Panc1 (cell line): ENCODE data around the gene TTLL7. TPM values are rescaled to one million over a fixed set of nuclear protein-coding genes. Genes with fewer than 3 reads are reported as not detected.
A peak's percentile ranks its signal among the peaks of the same experiment; 100 is the strongest.

Experiments used
- ATAC-seq: fragments of 200-7000 bp; cut with Tn5 transposase; 2 replicates; pipeline ENCODE4 v1.9.1; 2020; ENCODE audit warnings: mild to moderate bottlenecking, moderate library complexity
- Bru-seq: library from RNA; stranded (reverse); fragments of 400-500 nt; gene quantifications from one replicate; lab custom pipeline; 2021; lab: Mats Ljungman, UMichigan
- BruChase-seq, 2 experiments: library from RNA; stranded (reverse); fragments of 400-500 nt; gene quantifications; one replicate each; lab custom pipeline; 2021; lab: Mats Ljungman, UMichigan
- BruUV-seq: library from RNA; stranded (reverse); fragments of 400-500 nt; replicated peaks from 2 replicates; lab custom pipeline; 2021; lab: Mats Ljungman, UMichigan
- CTCF ChIA-PET: fragments of 300-600 bp; sonication (Branson Sonifier 250); formaldehyde crosslinking; loops from one replicate; lab custom pipeline; 2022; ENCODE audit warnings: antibody characterized with exemption; lab: Charles Lee
- POLR2A ChIA-PET: fragments of 300-600 bp; sonication (Branson Sonifier 250); formaldehyde crosslinking; loops from one replicate; lab custom pipeline; 2022; ENCODE audit warnings: antibody characterized with exemption; lab: Charles Lee
- DNase-seq: peaks from one replicate; pipeline ENCODE4 v3.0.0-alpha.2; 2010; ENCODE audit warnings: low read depth, low spot score
- H3K27ac ChIP-seq: 2 replicates; pipeline ENCODE4 v1.5.1; 2011; ENCODE audit warnings: mild to moderate bottlenecking, low read length, inconsistent platforms
- H3K27me3 ChIP-seq: fragments of 200-500 bp; sonication (Bioruptor generic); 2 replicates; pipeline ENCODE4 v1.6.0; 2014; ENCODE audit warnings: low read length, inconsistent platforms; ENCODE audit not compliant: control insufficient read depth, insufficient read depth
- H3K36me3 ChIP-seq: fragments of 200-500 bp; sonication (Bioruptor generic); 2 replicates; pipeline ENCODE4 v1.5.1; 2014; ENCODE audit warnings: inconsistent platforms, mild to moderate bottlenecking, low read length, moderate library complexity; ENCODE audit not compliant: control insufficient read depth, insufficient read depth
- H3K4me1 ChIP-seq: 2 replicates; pipeline ENCODE4 v1.5.1; 2011; ENCODE audit warnings: inconsistent platforms, mild to moderate bottlenecking, low read length, moderate library complexity; ENCODE audit not compliant: control insufficient read depth, insufficient read depth
- H3K4me3 ChIP-seq, 2 experiments: 2 replicates each; pipeline ENCODE4 v1.5.1; 2011 to 2012; ENCODE audit warnings: low read depth in 2 of 2, low read length in 2 of 2, mild to moderate bottlenecking in 2 of 2, inconsistent platforms in 1 of 2, moderate library complexity in 1 of 2
- H3K9me3 ChIP-seq: fragments of 200-500 bp; sonication (Bioruptor generic); 2 replicates; pipeline ENCODE4 v1.5.1; 2014; ENCODE audit warnings: low read depth, mild to moderate bottlenecking, inconsistent platforms, low read length, moderate library complexity; ENCODE audit not compliant: control insufficient read depth, insufficient read depth
- CTCF ChIP-seq: fragments of 450-650 bp; IDR thresholded peaks from 2 replicates; pipeline ENCODE4 v1.5.1; 2017; ENCODE audit warnings: mild to moderate bottlenecking
- POLR2AphosphoS5 ChIP-seq: IDR thresholded peaks from 2 replicates; pipeline ENCODE4 v1.6.1; 2012; ENCODE audit warnings: mild to moderate bottlenecking, low read depth, low read length, moderate library complexity
- SIN3A ChIP-seq: IDR thresholded peaks from 2 replicates; pipeline ENCODE4 v1.6.1; 2012; ENCODE audit warnings: low read depth, mild to moderate bottlenecking, low read length, moderate library complexity, borderline replicate concordance; ENCODE audit not compliant: insufficient read depth
- TCF7L2 ChIP-seq: IDR thresholded peaks from 2 replicates; pipeline ENCODE4 v1.6.1; 2011; ENCODE audit warnings: mild to moderate bottlenecking, low read depth, low read length, inconsistent platforms
- in situ Hi-C: cut with HindIII; loops from 2 replicates; pipeline ENCODE4 v1.10.0; 2016; ENCODE audit warnings: low sequenced_read_pairs, low pct_unique_long_range_greater_than_20kb
- intact Hi-C: fragments of 100-400 bp; cut with micrococcal nuclease; formaldehyde crosslinking; loops from one replicate; pipeline ENCODE4 v1.10.0; 2022; ENCODE audit not compliant: unreplicated experiment
- long read RNA-seq: library from polyadenylated mRNA; unstranded; transcript quantifications from one replicate; pipeline ENCODE4 v2.0.0, GENCODE V29; 2021; ENCODE audit not compliant: unreplicated experiment
- polyA plus RNA-seq: library from polyadenylated mRNA; unstranded; fragments of >200 nt; gene quantifications from one replicate; pipeline ENCODE4 v1.2.1, GENCODE V29; 2012; ENCODE audit warnings: missing spikeins; ENCODE audit not compliant: insufficient read length
- total RNA-seq: library from RNA; stranded (reverse); gene quantifications from one replicate; pipeline ENCODE4 v1.2.1, GENCODE V29; 2021; ENCODE audit not compliant: unreplicated experiment
- TF ChIP-seq, protein P1 (sequence below), 2 experiments: IDR thresholded peaks; 2 replicates each; pipeline ENCODE4 v1.6.1; 2011 to 2012; ENCODE audit warnings: low read depth in 2 of 2, control low read depth in 1 of 2, low read length in 1 of 2, mild to moderate bottlenecking in 1 of 2, moderate library complexity in 1 of 2; ENCODE audit not compliant: insufficient read depth in 1 of 2

TTLL7 gene, protein sequence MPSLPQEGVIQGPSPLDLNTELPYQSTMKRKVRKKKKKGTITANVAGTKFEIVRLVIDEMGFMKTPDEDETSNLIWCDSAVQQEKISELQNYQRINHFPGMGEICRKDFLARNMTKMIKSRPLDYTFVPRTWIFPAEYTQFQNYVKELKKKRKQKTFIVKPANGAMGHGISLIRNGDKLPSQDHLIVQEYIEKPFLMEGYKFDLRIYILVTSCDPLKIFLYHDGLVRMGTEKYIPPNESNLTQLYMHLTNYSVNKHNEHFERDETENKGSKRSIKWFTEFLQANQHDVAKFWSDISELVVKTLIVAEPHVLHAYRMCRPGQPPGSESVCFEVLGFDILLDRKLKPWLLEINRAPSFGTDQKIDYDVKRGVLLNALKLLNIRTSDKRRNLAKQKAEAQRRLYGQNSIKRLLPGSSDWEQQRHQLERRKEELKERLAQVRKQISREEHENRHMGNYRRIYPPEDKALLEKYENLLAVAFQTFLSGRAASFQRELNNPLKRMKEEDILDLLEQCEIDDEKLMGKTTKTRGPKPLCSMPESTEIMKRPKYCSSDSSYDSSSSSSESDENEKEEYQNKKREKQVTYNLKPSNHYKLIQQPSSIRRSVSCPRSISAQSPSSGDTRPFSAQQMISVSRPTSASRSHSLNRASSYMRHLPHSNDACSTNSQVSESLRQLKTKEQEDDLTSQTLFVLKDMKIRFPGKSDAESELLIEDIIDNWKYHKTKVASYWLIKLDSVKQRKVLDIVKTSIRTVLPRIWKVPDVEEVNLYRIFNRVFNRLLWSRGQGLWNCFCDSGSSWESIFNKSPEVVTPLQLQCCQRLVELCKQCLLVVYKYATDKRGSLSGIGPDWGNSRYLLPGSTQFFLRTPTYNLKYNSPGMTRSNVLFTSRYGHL
- total RNA-seq, result 31.4 TPM
- 16.0 TPM for polyA plus RNA-seq
- Bru-seq, nascent RNA, result percentile 81 among the genes with signal in this experiment
- BruChase-seq, experiment 1, labeled RNA remaining after a 2-hour chase, result percentile 71 among the genes with signal in this experiment
- percentile 72 among the genes with signal in this experiment for BruChase-seq, experiment 2, labeled RNA remaining after a 6-hour chase
- long read RNA-seq, full-length matches to known transcripts, result 7 of 41 reads
- long read RNA-seq, partial matches to known transcripts, result 21 of 41 reads
- long read RNA-seq, other reads (novel, unspliced or antisense), result 13 of 41 reads

DNA sequence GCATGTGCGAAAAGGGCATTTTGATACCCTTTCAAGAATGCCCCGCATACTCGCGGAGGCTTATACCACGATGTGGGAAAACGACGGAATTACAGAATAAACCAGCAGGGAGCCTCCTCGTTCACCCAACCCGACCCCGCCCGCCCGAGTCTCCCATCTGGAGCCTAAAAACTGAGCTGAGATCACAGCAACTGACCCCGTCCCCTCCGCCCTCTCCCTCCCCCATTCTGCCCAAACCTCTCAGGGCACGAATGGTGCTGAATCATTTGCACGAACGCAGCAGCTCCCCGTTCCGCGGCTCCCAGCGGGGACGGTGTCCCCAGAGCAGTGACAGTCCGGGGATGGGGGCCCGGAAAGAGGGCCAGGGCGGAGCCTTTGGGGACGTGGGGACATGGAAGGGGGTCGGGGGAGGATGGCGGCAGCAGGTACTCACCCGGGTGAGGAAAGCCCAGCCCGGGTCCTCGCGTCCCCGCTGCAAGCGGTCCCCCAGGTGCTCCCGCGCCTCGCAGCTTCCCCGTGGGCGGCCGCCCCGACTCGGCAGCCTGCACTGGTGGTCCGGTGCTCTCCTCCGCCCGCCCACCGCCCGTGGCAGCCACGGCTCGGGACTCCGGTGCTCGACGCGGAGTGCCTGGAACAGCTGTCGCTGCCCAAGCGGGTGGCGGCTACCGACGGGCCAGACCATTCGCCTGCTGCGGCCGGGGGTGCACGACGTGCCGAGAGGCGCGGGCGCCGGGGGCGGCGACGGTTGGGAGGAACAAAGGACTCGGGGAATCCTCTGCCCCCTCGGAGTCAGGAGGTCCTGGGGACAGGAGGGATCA, at the start of gene TTLL7:
Gene TTLL7, minus strand, starts transcription at position 635 of the 818 bp plus-strand sequence. CDS start 46,921 bp downstream, outside the sequence.
- Histone ChIP-seq H3K4me1 (peaks cover 16% of the 10 kb centered on the region), H3K27me3 (no peaks in the 10 kb centered on the region), H3K4me3 (peak within 1 kb of the TSS; percentile 70 to 81), H3K36me3 (no peaks in the 10 kb centered on the region), H3K9me3 (no peaks in the 10 kb centered on the region), H3K27ac (peak within 1 kb of the TSS; percentile 93)
- ATAC-seq, result peak; percentile 96
- no TSS peak for BruUV-seq
- DNase-seq, result no peak
- CTCF ChIA-PET, result interaction anchor here (0.5 to 0.7 kb wide), 2 partner anchors 80 to 192 kb away, joined by 3 read pairs; no protein-coding TSS in a partner anchor
- TF ChIP-seq POLR2AphosphoS5 (no peak; the same call in 1 of the 2 replicates), SIN3A (peak; percentile 97), CTCF (peak; percentile 31; the same call in 1 of the 2 replicates)
- TF ChIP-seq, protein P1, sequence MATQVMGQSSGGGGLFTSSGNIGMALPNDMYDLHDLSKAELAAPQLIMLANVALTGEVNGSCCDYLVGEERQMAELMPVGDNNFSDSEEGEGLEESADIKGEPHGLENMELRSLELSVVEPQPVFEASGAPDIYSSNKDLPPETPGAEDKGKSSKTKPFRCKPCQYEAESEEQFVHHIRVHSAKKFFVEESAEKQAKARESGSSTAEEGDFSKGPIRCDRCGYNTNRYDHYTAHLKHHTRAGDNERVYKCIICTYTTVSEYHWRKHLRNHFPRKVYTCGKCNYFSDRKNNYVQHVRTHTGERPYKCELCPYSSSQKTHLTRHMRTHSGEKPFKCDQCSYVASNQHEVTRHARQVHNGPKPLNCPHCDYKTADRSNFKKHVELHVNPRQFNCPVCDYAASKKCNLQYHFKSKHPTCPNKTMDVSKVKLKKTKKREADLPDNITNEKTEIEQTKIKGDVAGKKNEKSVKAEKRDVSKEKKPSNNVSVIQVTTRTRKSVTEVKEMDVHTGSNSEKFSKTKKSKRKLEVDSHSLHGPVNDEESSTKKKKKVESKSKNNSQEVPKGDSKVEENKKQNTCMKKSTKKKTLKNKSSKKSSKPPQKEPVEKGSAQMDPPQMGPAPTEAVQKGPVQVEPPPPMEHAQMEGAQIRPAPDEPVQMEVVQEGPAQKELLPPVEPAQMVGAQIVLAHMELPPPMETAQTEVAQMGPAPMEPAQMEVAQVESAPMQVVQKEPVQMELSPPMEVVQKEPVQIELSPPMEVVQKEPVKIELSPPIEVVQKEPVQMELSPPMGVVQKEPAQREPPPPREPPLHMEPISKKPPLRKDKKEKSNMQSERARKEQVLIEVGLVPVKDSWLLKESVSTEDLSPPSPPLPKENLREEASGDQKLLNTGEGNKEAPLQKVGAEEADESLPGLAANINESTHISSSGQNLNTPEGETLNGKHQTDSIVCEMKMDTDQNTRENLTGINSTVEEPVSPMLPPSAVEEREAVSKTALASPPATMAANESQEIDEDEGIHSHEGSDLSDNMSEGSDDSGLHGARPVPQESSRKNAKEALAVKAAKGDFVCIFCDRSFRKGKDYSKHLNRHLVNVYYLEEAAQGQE (IDR thresholded peaks at IDR 0.05; ENCODE audit: insufficient read depth in 1 of 2, low read depth in 2 of 2, low read length in 1 of 2), result no peak
- in situ Hi-C loops (no loop called here), intact Hi-C loops (loop anchor here (10.0 kb wide), 1 partner anchor 76 kb away; no protein-coding TSS in a partner anchor)
- POLR2A ChIA-PET, result interaction anchor here (0.6 to 0.7 kb wide), 3 partner anchors 392 to 1105 kb away, joined by 3 read pairs; no protein-coding TSS in a partner anchor

DNA sequence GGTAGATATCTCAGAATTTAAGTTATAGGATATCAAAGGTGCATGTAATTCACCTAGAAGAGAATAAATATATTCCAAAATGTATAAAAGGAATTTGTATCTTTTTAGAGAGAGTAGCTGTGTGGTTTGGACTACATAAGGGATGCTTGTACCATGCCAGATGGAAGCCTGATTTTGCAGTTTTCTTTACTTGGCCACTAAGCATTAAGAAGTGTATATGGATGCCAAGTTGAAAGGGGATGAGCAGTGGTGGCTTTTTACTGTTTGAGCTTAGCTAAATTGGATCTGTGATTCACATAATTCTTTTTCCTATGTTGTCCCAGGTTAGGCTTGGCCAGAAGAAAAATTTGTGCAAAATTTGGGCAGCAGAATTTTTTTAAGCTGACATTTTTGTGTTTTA, 43.5 kb upstream of the TTLL7 start:
- Histone ChIP-seq H3K27ac (no peak overlapping the region), H3K36me3 (no peaks in the 10 kb centered on the region), H3K9me3 (no peaks in the 10 kb centered on the region), H3K4me3 (no peak overlapping the region), H3K4me1 (no peaks in the 10 kb centered on the region), H3K27me3 (no peaks in the 10 kb centered on the region)
- DNase-seq (no peak), ATAC-seq (no peak)
- TF ChIP-seq CTCF, result no peak
- TF ChIP-seq TCF7L2, result no peak
- no peak for TF ChIP-seq SIN3A
- TF ChIP-seq, protein P1 (IDR thresholded peaks at IDR 0.05; ENCODE audit: insufficient read depth in 1 of 2, low read depth in 2 of 2, low read length in 1 of 2), result no peak
- no peak for TF ChIP-seq POLR2AphosphoS5
- in situ Hi-C loops (no loop called here), intact Hi-C loops (no loop called here)
- ChIA-PET CTCF (no interaction called here), POLR2A (interaction anchor here (0.6 kb wide), 1 partner anchor 21 kb away, joined by 3 read pairs; no protein-coding TSS in a partner anchor)
- BruUV-seq, result no TSS peak
